B cell (primary cell): ENCODE measurements around the gene TSEN2.

Experiments
- CTCF ChIP-seq: fragments of 200-600 bp; IDR thresholded peaks from one replicate; pipeline ENCODE4 v1.8.0; 2022; ENCODE audit warnings: antibody characterized with exemption, mild to moderate bottlenecking
- EZH2 ChIP-seq: IDR thresholded peaks from 2 replicates; pipeline ENCODE4 v1.6.1; 2012; ENCODE audit warnings: borderline replicate concordance, low read depth, mild to moderate bottlenecking, moderate library complexity, low read length; ENCODE audit not compliant: insufficient read depth, poor library complexity, severe bottlenecking

- TF ChIP-seq CTCF (no peak), EZH2 (no peak)
Observed at GRCh38 chr3:12470680-12471079, 13.6 kb upstream of the TSEN2 start.
